Endothelial cell of umbilical vein (primary cell): ENCODE results near the gene RNU6-9. TPM values are rescaled to one million over a fixed set of nuclear protein-coding genes. Genes with fewer than 3 reads are reported as not detected.

ENCODE experiments used
- BruUV-seq: library from RNA; stranded (reverse); fragments of 400-500 nt; replicated peaks from 2 replicates; lab custom pipeline; 2021; lab: Mats Ljungman, UMichigan
- CTCF ChIA-PET: fragments of 300-600, 350-600 bp; sonication (Branson Sonifier 250); formaldehyde crosslinking; loops from one replicate; lab custom pipeline; 2021; ENCODE audit warnings: antibody characterized with exemption, inconsistent platforms; lab: Charles Lee
- POLR2A ChIA-PET: fragments of 300-600, 350-600 bp; sonication (Branson Sonifier 250); formaldehyde crosslinking; loops from one replicate; lab custom pipeline; 2021; ENCODE audit warnings: antibody characterized with exemption, inconsistent platforms; lab: Charles Lee
- DNase-seq: peaks from one replicate; pipeline ENCODE4 v3.0.0-alpha.2; 2011; ENCODE audit warnings: low read depth, low spot score
- FAIRE-seq: peaks from 2 replicates; lab custom pipeline; 2011; peaks lifted over from hg19 to GRCh38; lab: Jason Lieb, UNC
- H2AFZ ChIP-seq: 2 replicates; pipeline ENCODE4 v1.6.0; 2012; ENCODE audit warnings: low read depth, low read length, control low read depth, inconsistent platforms
- H3K27ac ChIP-seq: 2 replicates; pipeline ENCODE4 v1.5.1; 2011; ENCODE audit warnings: low read depth, mild to moderate bottlenecking, control low read depth, low read length, moderate library complexity; ENCODE audit not compliant: insufficient read depth
- H3K27me3 ChIP-seq, 2 experiments: 2 replicates each; pipeline versions ENCODE4 v1.6.0 to v1.6.1; 2011; ENCODE audit warnings: low read length in 2 of 2, mixed read lengths in 1 of 2; ENCODE audit not compliant: control insufficient read depth in 2 of 2, insufficient read depth in 2 of 2
- H3K36me3 ChIP-seq, 2 experiments: 2 replicates in 1 of 2; 3 replicates in 1 of 2; pipeline ENCODE4 v1.5.1; 2011; ENCODE audit warnings: low read length in 2 of 2, mild to moderate bottlenecking in 1 of 2, moderate library complexity in 1 of 2; ENCODE audit not compliant: control insufficient read depth in 2 of 2, insufficient read depth in 2 of 2; ENCODE audit errors: extremely low read depth in 1 of 2
- H3K4me1 ChIP-seq: 3 replicates; pipeline ENCODE4 v1.5.1; 2011; ENCODE audit warnings: mild to moderate bottlenecking, low read length; ENCODE audit not compliant: control insufficient read depth, insufficient read depth; ENCODE audit errors: extremely low read depth
- H3K4me2 ChIP-seq: 2 replicates; pipeline ENCODE4 v1.6.1; 2011; ENCODE audit warnings: low read length, control low read depth, mixed read lengths; ENCODE audit not compliant: insufficient read depth
- H3K4me3 ChIP-seq, 3 experiments: fragments of 200-600 bp in 1 of 3; sonication (generic), shearing (Covaris generic) in 1 of 3; replicated peaks in 1 of 3; 2 replicates each; pipeline ENCODE4 v1.5.1; 2011 to 2016; ENCODE audit warnings: control low read depth in 3 of 3, low read length in 3 of 3, mild to moderate bottlenecking in 2 of 3, inconsistent platforms in 1 of 3, low read depth in 1 of 3, moderate library complexity in 1 of 3; ENCODE audit not compliant: insufficient read depth in 1 of 3
- H3K79me2 ChIP-seq: 2 replicates; pipeline ENCODE4 v1.6.0; 2012; ENCODE audit warnings: low read length, inconsistent platforms; ENCODE audit not compliant: control insufficient read depth, insufficient read depth
- H3K9ac ChIP-seq: replicated peaks from 2 replicates; pipeline ENCODE3; 2011; ENCODE audit warnings: low read length, control low read depth; ENCODE audit not compliant: insufficient read depth; ENCODE audit errors: extremely low read depth
- H3K9me1 ChIP-seq: replicated peaks from 3 replicates; pipeline ENCODE4 v1.6.0; 2011; ENCODE audit warnings: mild to moderate bottlenecking, low read length; ENCODE audit not compliant: control insufficient read depth, insufficient read depth; ENCODE audit errors: extremely low read depth
- H3K9me3 ChIP-seq: replicated peaks from 2 replicates; pipeline ENCODE4 v1.5.1; 2012; ENCODE audit warnings: low read length, inconsistent platforms; ENCODE audit not compliant: control insufficient read depth, insufficient read depth
- H4K20me1 ChIP-seq: replicated peaks from 2 replicates; pipeline ENCODE3; 2011; ENCODE audit warnings: mild to moderate bottlenecking, low read length; ENCODE audit not compliant: control insufficient read depth, insufficient read depth; ENCODE audit errors: extremely low read depth
- EZH2 ChIP-seq: IDR thresholded peaks from 2 replicates; pipeline ENCODE4 v1.6.1; 2012; ENCODE audit warnings: borderline replicate concordance, low read depth, mild to moderate bottlenecking, moderate library complexity, low read length, inconsistent platforms; ENCODE audit not compliant: severe bottlenecking
- FOS ChIP-seq: IDR thresholded peaks from 2 replicates; pipeline ENCODE4 v1.6.1; 2011; ENCODE audit warnings: mild to moderate bottlenecking, low read length, moderate library complexity, borderline replicate concordance; ENCODE audit not compliant: insufficient read depth
- GATA2 ChIP-seq: IDR thresholded peaks from 2 replicates; pipeline ENCODE4 v1.7.0; 2011; ENCODE audit warnings: low read depth, mild to moderate bottlenecking, moderate library complexity, mixed read lengths, low read length; ENCODE audit not compliant: insufficient read length, insufficient read depth
- JUN ChIP-seq: IDR thresholded peaks from 2 replicates; pipeline ENCODE4 v1.6.1; 2011; ENCODE audit warnings: borderline replicate concordance, low read depth; ENCODE audit not compliant: insufficient read length, insufficient read depth
- MYC ChIP-seq: IDR thresholded peaks from one replicate; pipeline ENCODE4 v1.6.1; 2011; ENCODE audit warnings: mild to moderate bottlenecking, low read depth, low read length
- POLR2A ChIP-seq: IDR thresholded peaks from 2 replicates; pipeline ENCODE4 v1.6.1; 2012; ENCODE audit warnings: low read depth, mild to moderate bottlenecking, control low read depth, low read length
- POLR2AphosphoS5 ChIP-seq: IDR thresholded peaks from 2 replicates; pipeline ENCODE4 v1.6.1; 2012; ENCODE audit warnings: low read depth, mild to moderate bottlenecking, control low read depth, low read length, moderate library complexity; ENCODE audit not compliant: insufficient read depth
- dilution Hi-C: fragments of 300-500 bp; cut with MboI; formaldehyde crosslinking; loops from one replicate; pipeline ENCODE4 v1.15.0; 2019; ENCODE audit warnings: low sequenced_read_pairs; ENCODE audit not compliant: extremely low pct_ligation_motif_present
- intact Hi-C: fragments of 100-400 bp; cut with micrococcal nuclease; formaldehyde crosslinking; loops from one replicate; pipeline ENCODE4 v1.10.0; 2022
- polyA plus RNA-seq, 4 experiments: library from polyadenylated mRNA; depleted of rRNA in 3 of 4; stranded (reverse) in 3 of 4; unstranded in 1 of 4; fragments of >200 nt; gene quantifications; 2 replicates each; pipeline versions ENCODE4 v1.2.1 to v1.2.3, GENCODE V29; 2011 to 2012; ENCODE audit warnings: missing spikeins in 1 of 4
- total RNA-seq: library from RNA; stranded (reverse); gene quantifications from 2 replicates; pipeline ENCODE4 v1.2.3, GENCODE V29; 2021
- TF ChIP-seq, protein P1 (sequence below): IDR thresholded peaks from 2 replicates; pipeline ENCODE4 v1.6.1; 2011; ENCODE audit not compliant: insufficient read depth, insufficient read length
- TF ChIP-seq, protein P2 (sequence below), 2 donors: IDR thresholded peaks; 1 replicate in 1 of 2; 2 replicates in 1 of 2; pipeline ENCODE4 v1.5.1; 2011; ENCODE audit warnings: low read length in 2 of 2, mild to moderate bottlenecking in 2 of 2, moderate library complexity in 2 of 2, control low read depth in 1 of 2, inconsistent platforms in 1 of 2, low read depth in 1 of 2; ENCODE audit not compliant: insufficient read depth in 1 of 2; ENCODE audit errors: extremely low read depth in 1 of 2

The RNU6-9 gene
- total and polyA plus RNA-seq, 2 donors (not counting 3 experiments of a cell fraction or from before 2014, with no cell fraction given), result not detected

DNA sequence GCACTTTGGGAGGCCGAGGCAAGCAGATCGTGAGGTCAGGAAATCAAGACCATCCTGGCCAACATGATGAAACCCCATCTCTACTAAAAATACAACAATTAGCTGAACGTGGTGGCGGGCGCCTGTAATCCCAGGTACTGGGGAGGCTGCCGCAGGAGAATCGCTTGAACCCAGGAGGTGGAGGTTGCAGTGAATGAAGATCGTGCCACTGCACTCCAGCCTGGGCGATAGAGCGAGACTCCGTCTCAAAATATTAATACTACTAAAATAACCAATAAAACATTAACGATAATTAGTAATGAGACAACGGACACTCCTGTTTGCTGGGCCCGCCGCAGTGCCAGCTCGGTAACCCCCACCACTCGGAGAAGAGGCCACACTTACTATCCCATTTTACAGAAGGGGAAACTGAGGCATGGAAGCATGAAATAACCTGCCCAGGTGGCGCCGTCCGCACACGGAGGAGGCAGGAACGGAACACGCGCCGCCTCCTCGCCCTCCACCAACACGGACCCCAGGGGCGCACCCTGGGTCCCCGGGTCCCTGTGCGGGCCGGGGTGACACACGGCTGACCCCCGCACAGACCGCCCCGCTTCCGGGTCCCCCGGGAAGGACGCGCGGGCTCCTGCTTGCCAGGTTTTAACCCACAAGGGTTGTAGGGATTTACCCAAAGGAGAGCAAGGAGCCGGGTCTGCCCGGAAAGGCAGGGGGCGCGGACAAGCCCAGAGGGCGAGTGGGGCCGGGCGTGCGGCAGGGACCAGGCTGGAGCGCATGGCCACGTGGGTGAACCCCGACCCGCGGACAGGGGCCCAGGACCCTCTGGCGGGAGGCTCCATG is 18.1 kb downstream of the RNU6-9 start:
- no peaks in the 10 kb centered on the region for H3K9me3 ChIP-seq
- H3K79me2 ChIP-seq, result peaks cover 10% of the 10 kb centered on the region
- H3K27me3 ChIP-seq, result no peaks in the 10 kb centered on the region
- H3K9me1 ChIP-seq, result no peaks in the 10 kb centered on the region
- CTCF ChIA-PET, result interaction anchor here (1.8 kb wide), 1 partner anchor 48 kb away, joined by 5 read pairs; no protein-coding TSS in a partner anchor
- intact Hi-C loops (loop anchor here (2.0 kb wide), 2 partner anchors 19 to 141 kb away; partner anchors contain the start of genes MED16 and RNU6-9), dilution Hi-C loops (no loop called here)
- H3K4me1 ChIP-seq, result peaks cover 10% of the 10 kb centered on the region
- DNase-seq (no peak), FAIRE-seq (no peak)
- H3K27ac ChIP-seq, result no peak overlapping the region
- H3K4me2 ChIP-seq, result no peak overlapping the region
- no peak overlapping the region for H3K4me3 ChIP-seq
- H3K9ac ChIP-seq, result no peak overlapping the region
- TF ChIP-seq FOS, result no peak
- TF ChIP-seq JUN, result no peak
- TF ChIP-seq, protein P1, sequence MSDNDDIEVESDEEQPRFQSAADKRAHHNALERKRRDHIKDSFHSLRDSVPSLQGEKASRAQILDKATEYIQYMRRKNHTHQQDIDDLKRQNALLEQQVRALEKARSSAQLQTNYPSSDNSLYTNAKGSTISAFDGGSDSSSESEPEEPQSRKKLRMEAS, result no peak
- TF ChIP-seq MYC, result no peak
- TF ChIP-seq GATA2, result no peak
- TF ChIP-seq, protein P2, sequence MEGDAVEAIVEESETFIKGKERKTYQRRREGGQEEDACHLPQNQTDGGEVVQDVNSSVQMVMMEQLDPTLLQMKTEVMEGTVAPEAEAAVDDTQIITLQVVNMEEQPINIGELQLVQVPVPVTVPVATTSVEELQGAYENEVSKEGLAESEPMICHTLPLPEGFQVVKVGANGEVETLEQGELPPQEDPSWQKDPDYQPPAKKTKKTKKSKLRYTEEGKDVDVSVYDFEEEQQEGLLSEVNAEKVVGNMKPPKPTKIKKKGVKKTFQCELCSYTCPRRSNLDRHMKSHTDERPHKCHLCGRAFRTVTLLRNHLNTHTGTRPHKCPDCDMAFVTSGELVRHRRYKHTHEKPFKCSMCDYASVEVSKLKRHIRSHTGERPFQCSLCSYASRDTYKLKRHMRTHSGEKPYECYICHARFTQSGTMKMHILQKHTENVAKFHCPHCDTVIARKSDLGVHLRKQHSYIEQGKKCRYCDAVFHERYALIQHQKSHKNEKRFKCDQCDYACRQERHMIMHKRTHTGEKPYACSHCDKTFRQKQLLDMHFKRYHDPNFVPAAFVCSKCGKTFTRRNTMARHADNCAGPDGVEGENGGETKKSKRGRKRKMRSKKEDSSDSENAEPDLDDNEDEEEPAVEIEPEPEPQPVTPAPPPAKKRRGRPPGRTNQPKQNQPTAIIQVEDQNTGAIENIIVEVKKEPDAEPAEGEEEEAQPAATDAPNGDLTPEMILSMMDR (IDR thresholded peaks at IDR 0.05; ENCODE audit: extremely low read depth in 1 of 2, insufficient read depth in 1 of 2, low read depth in 1 of 2, low read length in 2 of 2), result no peak
- no peak for TF ChIP-seq POLR2A
- no peak for TF ChIP-seq EZH2
- TF ChIP-seq POLR2AphosphoS5, result no peak
- no peak overlapping the region for H2AFZ ChIP-seq
- no peaks in the 10 kb centered on the region for H3K36me3 ChIP-seq
- H4K20me1 ChIP-seq, result no peaks in the 10 kb centered on the region
- BruUV-seq, result no TSS peak
- POLR2A ChIA-PET, result interaction anchor here (1.5 kb wide), 1 partner anchor 10 kb away, joined by 4 read pairs; no protein-coding TSS in a partner anchor
